SK-N-DZ (cell line): ENCODE data around the gene AHDC1.

Experiments
- DNase-seq: peaks from one replicate; pipeline ENCODE4 v3.0.0-alpha.2; 2015; ENCODE audit warnings: low spot score

Gene AHDC1

GRCh38 chr1:27615346-27616192 is 11.6 kb upstream of the AHDC1 start:
- no peak for DNase-seq

- DNase-seq: no peak
Measured at GRCh38 chr1:27614625-27615344, 10.8 kb upstream of the AHDC1 start.

DNA sequence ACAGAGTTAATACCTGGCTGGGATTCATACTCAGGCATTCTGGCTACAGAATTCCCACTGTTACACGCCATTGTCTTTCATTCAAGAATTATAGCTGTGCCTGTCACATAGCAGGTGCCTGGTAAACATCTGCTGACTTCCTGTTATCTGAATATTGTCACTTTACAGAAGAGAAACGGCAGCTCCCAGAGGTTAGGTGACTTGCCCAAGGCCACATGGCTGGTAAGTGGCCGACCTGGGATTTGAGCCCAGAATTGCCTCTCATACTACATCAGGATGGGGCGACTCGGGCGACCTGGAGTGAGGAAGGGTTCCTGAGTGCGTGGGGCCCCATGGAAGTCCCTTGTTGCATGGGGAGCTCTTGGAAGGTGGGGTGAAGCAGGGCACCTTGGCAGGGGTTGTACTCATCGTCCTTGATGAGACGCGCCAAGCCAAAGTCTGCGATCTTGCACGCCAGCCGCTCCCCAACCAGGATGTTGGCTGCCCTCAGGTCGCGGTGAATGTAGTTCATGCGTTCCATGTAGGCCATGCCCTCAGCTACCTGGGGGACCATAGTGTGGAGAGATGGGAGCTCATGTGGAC is 10.2 kb upstream of the AHDC1 start:
- no peak for DNase-seq

- DNase-seq: no peak
Measured at GRCh38 chr1:27612718-27613117, 8.8 kb upstream of the AHDC1 start.

- DNase-seq: no peak
Measured at GRCh38 chr1:27611450-27611849, 7.5 kb upstream of the AHDC1 start.

DNA sequence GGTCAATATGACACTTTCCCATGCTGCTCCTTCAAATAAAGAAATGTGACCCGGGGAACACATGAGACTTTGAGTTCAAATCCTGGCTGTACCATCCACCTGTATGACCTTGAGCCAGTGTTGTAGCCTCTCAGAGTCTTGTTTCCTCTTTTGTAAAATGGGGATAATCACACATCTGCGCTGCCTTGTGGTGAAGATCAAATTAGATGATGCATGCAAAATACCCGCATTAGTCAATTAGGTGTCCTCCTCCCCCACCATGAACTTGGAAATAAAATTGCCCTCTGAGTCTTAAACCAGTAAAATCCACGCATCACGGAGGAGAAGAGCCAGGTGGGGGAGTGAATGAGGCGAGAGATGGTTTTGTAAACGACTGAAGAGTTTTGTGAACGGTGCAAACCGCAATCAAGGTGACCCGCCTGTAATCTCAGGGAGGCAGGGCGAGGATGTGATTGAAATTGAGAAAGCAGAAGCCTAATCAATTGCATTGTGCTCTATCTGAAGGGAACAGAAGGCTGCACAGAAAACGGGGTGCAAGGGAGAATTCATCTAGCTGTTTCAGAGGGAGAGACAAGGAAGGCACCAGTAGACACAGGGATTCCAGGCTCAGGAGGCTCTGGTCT is 5.8 kb upstream of the AHDC1 start:
- DNase-seq: no peak

- DNase-seq: no peak
Measured at GRCh38 chr1:27609210-27609555, 5.2 kb upstream of the AHDC1 start.

DNA sequence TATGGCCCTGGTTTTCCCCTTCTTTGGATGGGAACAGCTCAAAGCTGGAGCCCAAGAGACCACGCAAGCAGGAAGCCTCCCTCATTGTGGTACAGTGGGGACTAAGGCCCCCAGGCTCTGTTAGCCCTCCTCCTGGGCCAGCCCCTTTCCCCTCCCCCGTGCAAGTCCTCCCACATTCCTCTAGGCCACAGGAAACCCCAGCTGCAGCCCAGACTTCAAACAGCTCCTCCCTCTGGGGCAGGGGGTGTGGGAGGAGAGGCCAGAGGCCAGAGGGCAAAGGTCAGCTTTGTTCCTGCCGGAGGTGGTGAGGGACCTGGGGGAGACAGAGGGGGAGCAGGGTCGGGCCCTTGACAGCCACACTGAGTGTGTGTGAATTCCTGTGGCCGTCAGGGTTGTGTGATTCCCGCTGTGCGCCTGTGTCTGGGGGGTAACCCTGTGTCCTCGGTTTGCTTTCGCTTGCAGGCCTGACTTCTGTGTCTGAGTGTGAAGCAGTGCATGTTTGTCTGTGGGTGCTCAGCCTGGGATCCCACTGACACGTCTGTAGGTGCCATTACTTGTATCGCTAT is 3.4 kb upstream of the AHDC1 start:
- DNase-seq: no peak

DNA sequence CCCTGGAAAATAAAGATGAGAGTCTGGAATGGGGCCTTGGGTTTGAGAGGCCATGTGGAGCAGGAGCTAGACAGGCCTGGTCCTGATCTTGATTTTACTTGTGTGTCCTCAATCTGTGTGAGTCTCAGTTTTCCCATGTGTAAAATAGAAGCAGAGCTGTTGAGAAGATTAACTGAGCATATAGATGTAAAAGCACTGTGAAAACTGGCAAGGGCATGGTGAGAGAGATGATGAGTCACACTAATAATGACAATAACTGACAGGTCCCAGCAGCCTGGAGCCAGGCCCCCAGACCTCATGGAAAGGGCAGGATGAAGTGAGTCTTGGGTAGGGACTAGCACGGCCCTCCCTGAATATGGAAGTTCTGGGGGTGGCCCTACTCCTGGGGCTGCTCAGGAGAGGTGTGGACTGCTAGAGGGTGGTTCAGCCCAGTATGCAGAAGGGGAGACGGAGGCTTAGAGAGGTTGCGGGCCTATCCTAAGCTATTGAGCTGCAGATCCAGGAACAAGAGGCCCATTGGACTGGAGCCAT is 2.8 kb upstream of the AHDC1 start:
- no peak for DNase-seq

GRCh38 chr1:27605796-27606707 is 2.1 kb upstream of the AHDC1 start:
- peak; percentile 50 for DNase-seq

DNA sequence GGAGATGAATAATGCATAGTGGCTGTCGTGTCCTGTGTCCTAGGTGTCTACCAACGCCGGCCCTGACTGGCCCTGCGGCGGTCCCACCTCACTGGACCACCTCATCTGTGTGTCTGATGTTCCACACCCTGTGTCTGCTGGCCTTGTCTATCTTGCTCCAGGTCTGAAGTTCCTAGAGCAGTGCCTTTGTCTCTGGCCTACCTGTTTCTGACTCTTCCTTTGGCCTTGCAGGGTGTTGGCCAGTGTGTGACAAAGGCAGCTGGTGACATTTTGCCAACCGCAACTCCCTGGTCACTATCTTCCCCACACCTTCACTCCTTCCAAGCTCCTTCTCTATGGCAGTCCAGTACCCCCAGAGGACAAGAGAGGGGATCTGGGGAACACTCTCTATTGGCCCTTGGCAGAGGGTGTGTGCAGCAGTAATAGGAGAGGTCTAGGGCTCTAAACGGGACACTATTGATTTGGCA is 1.4 kb upstream of the AHDC1 start:
- DNase-seq: no peak

DNA sequence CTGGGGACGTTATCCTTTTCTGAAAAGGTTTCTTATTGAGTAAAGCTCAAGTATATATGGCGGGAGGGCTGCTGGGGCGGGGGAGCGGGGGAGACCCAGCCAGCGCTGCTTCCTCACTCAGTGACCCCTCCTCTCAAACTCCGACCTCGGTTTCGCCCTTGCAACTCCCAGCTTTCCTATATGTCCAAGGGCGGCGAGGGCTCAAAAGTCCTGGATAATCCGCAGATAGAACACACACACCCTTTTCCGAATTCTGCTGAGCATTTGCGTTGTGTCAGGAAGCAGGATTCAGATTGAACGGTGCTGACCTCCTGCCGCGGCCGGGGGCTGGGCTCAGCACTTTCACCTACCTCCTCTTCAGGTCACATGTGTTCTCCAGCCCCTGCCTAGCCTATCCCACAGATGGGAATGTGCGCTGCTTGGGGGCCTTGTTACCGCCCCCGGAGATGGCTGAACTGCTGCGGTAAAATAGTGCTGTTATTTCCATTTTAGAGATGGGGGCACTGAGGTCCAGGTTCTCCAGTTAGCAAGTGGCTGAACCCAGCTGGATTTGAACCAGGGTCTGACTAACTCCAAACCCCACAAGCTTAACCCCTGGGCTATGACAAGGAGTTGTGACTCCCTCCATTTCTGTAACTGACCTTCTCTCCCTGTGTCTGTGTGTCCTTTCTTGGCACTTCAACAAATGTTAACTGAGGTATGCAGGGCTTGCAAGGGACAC is 795 bp upstream of the AHDC1 start:
- no peak for DNase-seq

DNA sequence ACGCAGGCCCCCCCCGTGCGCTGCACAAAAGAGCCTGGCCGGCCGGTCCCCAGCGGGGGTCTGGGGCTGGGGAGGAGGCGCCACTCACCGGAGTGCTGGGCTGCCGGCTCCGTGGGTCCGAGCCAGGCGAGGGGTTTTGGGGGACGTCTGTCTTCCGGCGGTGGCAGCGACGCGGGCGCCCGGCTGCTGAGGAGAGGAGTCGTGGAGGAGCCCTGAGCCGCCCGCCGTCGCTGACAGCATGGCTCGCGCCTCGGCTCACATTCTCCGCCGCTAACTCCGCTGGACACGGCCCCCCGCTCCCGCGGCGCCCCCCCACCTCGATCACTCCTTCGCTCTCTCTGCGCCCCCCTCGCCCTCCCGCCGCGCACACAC is 649 bp downstream of the AHDC1 start:
- no peak for DNase-seq

- no peak for DNase-seq
Measured at GRCh38 chr1:27602462-27603308, 1.3 kb downstream of the AHDC1 start.

- no peak for DNase-seq
Measured at GRCh38 chr1:27601771-27602461, 2.0 kb downstream of the AHDC1 start.

DNA sequence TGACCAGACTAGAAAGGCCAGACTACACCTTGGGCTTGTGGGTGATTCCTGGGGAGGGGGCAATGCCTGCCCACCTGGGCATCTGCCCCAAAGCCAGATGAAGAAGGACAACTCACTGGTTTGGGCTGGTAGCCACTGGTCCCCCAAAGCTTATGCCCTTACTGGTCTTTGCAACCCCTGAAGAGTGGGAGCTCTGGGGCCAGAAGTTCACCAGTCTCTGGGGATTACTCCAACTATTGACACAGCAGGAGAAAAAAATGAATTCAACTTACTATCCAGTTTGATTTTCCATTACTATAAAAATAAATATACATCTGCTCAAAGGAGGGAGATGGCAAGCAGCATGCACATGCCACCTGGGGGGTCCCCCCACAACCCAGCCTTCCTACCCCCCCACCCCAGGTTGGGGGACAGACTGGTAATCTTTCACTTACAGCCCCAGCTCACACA is 2.6 kb downstream of the AHDC1 start:
- no peak for DNase-seq

GRCh38 chr1:27600498-27601175 is 3.3 kb downstream of the AHDC1 start:
- DNase-seq: peak; percentile 82
